ENCODE data around the gene AADAC. TPM values are rescaled to one million over a fixed set of nuclear protein-coding genes. Genes with fewer than 3 reads are reported as not detected.
A peak's percentile ranks its signal among the peaks of the same experiment; 100 is the strongest.
"Not testable (repeated sequence)": the region's sequence is repeated elsewhere in the genome, so short reads cannot be mapped to it uniquely, and the experiment has no call there.

Gene AADAC, protein sequence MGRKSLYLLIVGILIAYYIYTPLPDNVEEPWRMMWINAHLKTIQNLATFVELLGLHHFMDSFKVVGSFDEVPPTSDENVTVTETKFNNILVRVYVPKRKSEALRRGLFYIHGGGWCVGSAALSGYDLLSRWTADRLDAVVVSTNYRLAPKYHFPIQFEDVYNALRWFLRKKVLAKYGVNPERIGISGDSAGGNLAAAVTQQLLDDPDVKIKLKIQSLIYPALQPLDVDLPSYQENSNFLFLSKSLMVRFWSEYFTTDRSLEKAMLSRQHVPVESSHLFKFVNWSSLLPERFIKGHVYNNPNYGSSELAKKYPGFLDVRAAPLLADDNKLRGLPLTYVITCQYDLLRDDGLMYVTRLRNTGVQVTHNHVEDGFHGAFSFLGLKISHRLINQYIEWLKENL
- total RNA-seq, result 1 to 10 TPM; 1.4 to 2.7 TPM
- long read RNA-seq, result 0 reads

DNA sequence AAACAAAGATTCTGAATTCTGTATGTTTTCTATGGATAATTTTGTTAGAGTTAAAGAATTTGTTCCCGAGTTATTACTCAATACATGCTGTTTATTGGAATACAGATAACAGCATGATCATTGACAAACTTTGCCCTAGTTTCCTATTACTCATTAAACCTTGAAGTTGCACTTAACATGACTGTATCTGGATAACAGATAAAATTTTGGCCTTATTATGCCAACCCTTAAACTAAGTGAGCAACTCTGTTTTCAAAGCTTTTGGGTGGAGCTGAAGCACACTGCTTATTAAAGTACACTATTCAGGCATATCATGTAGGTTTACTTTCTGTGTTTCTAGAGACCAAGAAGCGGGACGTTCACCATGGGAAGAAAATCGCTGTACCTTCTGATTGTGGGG lies at the start of gene AADAC:
Gene AADAC (plus strand): TSS at position 318 of the 400 bp plus-strand sequence. CDS start 47 bp downstream, at position 365.
- DNase-seq, result no peak
- ATAC-seq, result peak in 1 of 2 donors; percentile 63
- intact Hi-C loops (cut with DNase I), result no loop called here

DNA sequence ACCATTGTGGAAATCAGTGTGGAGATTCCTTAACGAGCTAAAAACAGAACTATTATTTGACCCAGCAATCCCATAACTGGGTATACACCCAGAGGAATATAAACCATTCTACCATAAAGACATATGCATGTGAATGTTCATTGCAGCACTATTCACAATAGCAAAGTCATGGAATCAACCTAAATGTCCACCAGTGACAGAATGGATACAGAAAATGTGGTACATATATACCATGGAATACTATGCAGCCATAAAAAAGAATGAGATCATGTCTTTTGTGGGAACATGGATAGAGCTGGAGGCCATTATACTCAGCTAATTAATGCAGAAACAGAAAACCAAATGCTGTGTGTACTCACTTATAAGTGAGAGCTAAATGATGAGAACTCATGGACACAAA lies 49.2 kb upstream of the AADAC start:
- DNase-seq; intact Hi-C loops (cut with DNase I); ATAC-seq: not testable (repeated sequence)

DNA sequence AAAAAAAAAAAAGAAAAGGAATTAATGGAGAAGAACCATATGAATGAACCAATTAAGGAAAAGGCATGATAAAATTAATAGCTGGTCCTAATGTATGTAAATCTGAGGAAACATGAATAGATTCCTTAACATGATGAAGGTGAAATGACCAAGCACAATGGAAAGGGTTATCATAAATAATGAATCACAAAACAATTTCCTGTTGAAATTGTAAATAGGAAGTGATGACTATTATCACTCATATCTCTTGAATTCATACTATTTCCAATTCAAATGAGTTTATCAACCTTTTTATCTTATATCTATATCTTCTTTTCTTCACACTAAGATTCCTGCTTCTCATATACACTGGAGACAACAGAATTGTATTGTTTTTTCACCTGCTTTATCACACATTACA lies 48.2 kb upstream of the AADAC start:
- ATAC-seq, result no peak
- DNase-seq, result no peak

DNA sequence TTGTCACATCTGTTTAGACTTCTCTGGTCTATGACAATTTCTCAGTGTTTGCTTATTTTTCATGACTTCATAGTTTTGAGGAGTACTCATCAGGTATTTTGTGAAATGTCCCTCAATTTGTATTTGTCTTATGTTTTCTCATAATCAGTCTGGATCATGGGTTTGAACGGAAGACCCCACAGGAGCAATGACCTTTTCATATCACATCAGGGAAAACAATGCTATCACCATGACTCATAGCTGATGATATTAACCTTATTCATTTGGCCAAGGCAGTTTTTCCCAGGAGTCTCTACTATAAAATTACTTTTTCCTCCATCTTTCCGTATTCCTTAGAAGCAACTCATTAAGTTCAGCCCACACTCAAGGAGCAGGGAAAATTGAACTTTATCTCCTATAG lies 47.5 kb upstream of the AADAC start:
- DNase-seq, result no peak
- peak in 1 of 2 donors; percentile 16 for ATAC-seq
- intact Hi-C loops (cut with DNase I), result no loop called here

More for the DNA sequence above, 48.2 kb upstream of the AADAC start:
- intact Hi-C loops (cut with DNase I), result no loop called here

DNA sequence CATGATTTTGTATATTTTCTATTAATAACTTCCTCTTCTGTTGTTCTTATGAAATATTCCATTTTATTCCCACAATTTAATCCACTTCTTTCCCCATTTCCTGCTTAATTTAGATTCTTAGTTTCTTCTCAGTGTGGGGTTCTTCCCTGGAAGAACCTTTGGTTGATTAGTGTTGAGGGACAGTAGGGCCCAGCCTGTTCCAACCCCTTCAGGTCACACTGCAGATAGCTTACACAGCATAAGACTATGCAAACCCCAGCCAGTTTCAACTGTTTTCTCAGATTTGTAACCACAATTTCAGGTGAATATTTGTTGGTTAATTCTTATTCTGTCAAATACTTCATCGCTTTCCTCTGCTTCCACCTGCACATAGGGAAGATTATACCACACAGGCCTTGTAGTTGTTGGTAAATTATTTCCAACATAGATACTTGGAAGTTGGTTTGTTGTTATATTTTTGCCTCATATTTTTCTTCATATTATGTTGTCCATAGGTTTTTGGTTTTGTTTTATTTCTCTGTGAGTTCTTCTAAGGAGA lies 45.5 kb upstream of the AADAC start:
- DNase-seq, result no peak
- ATAC-seq, result no peak
- intact Hi-C loops (cut with DNase I), result no loop called here

DNA sequence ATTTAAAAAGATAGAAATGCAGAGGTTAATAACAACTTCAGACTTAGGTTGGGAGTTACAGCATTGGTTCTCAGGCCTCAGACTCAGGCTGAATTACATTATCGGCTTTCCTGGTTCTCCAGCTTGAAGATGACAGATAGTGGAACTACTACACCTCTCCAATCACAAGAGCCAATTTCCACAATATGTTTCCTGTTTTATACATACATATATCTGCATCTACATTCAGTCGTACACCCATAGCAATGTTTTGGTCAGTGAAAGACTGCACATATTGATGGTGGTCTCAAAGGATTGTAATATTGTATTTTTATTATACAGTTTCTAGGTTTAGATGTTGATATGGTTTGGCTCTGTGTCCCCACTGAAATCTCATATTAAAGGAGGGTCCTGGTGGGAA lies 44.7 kb upstream of the AADAC start:
- no peak for ATAC-seq
- DNase-seq, result no peak
- intact Hi-C loops (cut with DNase I), result no loop called here

DNA sequence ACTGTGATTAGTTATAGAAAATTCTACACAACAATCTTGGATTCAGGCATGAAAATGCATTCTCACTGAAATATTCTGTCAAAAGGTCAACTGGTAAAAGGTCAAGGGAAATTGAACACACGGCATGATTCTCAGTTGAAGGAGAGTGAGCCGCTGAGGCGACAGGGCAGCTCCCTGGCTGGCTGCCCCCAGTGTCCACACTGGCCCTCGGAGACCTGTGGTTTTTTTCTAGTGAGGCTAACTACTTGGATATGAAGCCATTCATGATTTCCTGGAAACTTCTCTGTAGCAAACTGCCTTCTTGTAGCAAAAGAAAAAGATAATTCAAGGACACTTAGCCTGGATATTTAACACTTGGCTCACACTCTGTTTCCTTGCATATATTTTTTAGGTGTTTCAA lies 43.0 kb upstream of the AADAC start:
- DNase-seq (peak; percentile 72), ATAC-seq (peak; percentile 90 to 93)
- intact Hi-C loops (cut with DNase I), result no loop called here

DNA sequence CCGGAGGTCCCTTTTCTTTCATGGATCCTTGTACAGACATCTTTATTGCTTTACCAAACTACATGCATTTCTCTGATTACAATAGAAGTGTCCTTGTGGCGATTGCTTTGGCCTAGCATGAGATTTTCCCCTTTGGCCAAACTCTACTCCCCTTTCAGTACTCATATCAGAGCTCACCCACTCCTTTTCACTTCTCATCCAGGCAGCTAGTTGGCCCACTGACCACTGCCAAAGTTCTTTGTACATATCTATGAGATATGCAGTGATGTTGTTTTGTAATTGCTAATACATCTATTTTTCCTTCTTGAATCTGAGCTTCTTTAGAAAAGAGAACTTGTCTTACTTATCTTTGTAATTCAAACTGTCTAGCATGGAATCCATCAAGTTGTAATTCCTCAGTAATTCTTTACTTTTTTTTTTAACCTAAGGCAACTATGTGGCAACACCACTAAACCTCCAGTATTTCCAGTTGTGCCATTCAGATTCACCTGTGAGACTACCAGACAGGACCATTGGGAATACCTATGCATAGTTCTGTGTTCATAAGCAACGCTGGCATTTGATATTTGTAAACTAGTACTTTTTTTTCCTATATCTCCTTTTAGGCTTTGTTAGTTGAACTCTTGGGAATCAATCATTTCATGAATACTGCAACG lies 41.0 kb upstream of the AADAC start:
- intact Hi-C loops (cut with DNase I), result no loop called here
- DNase-seq, result no peak
- peak in 1 of 2 donors; percentile 49 for ATAC-seq

DNA sequence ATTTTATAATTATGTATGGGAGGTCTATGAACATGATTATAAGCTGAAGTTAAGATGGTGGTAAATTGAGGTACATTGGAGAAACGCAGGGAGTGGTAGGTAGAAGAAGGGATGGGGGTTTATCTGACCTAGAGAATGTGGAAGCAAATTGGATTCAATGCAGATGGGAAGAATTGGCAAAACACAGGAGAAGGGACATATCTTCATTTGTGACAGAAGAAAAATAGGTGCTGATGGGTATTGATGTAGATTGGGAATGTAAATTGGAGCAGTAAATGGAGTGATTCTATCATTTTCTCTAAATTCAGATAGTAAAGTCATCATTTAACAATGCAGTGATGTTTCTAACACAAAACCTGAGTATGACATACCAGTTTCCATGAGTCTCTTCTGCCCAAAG lies 39.7 kb upstream of the AADAC start:
- no peak for DNase-seq

DNA sequence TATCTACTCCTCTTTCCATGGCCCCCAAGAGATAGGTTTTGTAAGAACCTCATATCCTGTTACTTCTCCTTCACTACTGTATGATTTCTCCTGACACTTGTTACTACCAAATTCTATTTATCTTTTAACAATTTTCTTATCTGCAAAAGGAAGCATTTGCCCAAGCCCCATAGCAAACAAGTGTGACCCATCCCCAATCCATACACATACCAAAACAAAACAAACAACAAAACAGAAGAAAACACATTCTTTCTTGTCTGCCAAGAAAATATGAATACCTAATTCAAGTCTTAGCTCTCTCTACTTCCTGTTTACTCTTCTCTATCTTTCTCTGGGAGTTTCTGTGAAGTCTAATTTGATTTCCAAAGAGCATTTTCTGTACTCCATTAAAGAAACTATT lies 39.0 kb upstream of the AADAC start:
- DNase-seq (no peak), ATAC-seq (no peak)
- intact Hi-C loops (cut with DNase I), result no loop called here

More for the DNA sequence above, 39.7 kb upstream of the AADAC start:
- intact Hi-C loops (cut with DNase I), result no loop called here
- ATAC-seq, result no peak

DNA sequence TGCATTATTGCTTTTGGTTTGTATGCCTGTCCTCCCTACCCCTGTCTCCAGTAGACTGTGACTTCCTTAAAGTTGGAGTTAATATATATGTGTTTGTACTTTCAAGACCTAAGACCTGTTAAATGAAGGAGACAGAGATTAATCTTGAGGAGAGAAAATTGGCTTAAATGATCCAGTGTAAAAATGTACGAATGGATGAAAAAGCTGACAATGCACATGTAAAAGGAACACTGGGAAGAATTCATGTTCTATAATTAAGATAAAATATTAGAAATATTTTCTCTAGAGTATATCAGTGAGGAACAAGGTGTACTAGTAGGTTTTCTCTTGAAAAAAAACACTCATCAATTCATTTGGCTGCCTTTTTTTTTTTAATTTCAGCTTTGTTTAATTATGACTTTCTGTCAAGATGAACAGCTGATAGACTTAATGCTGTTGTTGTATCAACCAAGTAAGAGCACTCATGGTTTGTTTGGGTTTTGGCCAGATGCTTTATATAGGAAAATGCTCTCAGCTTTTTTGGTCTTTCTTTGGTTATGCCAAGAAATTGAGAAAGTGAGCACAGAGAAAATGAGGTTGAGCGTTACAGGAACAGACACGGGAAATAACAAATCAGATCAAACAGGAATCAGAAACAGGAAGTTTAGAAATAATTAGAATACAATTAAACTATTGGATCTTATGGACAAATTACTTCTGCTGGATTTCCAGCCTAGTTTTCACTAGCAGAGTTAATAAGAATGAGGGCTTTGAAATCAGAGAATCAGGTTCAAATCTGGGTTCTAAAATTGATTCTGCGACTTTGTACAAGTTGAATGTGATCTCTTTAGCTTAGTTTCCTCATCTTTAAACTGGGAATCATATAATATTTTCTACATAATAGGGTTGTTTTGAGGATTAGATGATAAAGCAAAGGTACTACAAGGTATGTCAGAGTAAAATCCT lies 38.3 kb upstream of the AADAC start:
- intact Hi-C loops (cut with DNase I), result no loop called here
- no peak for DNase-seq
- no peak for ATAC-seq

DNA sequence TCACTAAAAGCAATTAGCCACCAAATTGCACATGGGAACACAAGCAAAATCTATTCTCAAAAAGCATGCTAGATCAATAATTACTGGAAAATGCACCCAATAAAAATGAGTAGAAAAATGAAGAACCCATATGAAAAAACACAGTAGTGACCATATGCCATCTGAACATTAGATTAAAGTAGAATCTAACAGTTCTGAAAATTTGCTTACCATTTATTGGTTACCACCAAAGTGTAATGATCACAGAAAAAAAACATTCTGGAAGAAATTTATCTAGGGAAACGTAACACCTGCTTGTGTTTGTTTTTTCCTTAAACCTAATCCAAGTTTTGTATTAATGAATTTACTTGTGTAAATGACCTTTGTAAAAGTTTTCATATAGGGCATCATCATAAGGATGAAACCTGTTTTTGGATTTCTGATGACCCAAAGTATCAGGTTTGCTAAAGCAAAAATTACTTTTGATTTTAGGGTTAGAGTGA lies 37.6 kb upstream of the AADAC start:
- intact Hi-C loops (cut with DNase I), result no loop called here
- DNase-seq (no peak), ATAC-seq (no peak)

DNA sequence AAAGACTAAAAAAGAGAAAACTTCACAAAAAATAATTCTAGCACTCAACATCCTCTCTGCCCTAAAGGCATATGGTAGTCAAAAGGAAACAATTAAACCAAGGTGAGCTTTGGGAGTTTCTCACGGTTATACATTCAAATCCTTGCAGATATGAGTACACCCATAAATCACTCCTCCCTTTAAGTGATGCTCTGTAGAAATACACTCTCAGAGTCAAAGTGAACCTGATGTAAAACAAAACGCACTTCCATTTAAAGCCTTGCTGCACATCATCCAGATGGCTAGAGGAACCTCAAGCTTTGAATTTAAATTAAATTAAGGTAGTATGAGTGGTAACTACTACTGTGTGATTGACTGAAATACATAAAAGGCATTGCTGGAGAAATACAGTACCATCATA lies 36.0 kb upstream of the AADAC start:
- intact Hi-C loops (cut with DNase I), result no loop called here
- ATAC-seq, result no peak
- DNase-seq, result no peak

DNA sequence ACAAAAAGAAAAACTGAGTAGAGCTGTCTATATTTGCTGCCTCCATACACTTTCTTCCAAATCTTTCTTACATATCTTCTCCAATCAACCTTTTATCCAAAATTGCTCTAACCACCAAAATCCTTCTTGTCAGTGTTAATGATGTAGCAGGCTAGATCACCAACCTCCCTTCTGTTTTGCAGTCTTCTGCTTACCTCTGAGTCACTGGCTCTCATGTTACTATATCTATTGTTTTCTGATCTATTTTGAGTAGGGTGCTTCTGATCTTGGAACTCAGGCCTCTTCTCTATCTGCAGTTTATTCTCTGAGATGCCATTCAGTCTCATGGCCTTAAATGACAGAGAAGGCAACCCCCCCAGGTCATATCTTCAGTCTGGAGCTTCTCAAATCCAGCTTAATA lies 26.3 kb upstream of the AADAC start:
- no peak for ATAC-seq

DNA sequence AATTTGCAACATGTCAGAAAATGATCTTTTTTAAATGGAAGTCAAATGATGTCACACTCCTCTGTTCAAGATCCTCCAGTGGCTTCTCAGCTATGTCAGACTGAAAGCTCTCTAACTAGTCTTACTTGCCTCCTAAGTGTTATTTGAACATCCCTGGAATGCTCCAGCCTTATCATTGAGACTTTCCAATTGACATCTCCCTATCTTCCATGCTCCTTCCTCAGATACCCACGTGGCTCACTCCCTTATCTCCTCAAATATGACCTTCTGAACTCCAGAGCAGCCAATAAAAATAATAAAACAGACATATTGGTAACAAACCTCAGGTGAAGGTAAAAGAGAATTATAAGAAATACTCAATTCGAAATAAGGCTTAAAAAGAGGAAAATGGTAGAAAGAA lies 25.5 kb upstream of the AADAC start:
- ATAC-seq (no peak), DNase-seq (no peak)
- intact Hi-C loops (cut with DNase I), result no loop called here

More for the DNA sequence above, 26.3 kb upstream of the AADAC start:
- intact Hi-C loops (cut with DNase I), result no loop called here
- DNase-seq, result no peak

DNA sequence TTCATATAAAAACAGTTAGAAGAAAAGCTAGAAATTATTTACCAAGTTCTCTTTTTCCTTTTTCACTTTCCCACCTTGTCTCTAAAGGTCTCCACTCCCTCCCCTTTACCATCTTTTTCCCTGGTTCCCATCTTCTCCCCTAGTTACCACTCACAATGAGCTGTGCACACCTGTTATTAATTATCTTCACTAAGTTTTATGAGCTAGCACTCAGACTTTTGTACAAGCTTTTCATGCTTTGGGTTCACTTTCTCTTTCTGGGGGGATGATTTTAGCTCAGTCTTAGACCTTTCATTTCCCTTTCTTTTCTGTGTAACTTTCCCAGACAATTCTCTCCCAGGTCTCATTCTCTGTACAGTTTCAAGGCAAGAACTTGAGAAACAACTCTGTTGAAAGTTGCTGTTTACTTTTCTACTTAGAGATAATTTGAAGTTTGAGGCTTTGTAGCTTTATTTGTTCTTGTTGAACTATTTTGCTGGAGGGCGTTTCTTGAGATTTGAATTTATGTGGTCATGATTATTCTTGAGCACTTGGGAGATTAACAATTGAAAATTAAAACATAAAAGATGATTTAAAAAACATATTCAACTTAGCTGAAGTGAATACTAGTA lies 24.0 kb upstream of the AADAC start:
- DNase-seq (no peak), ATAC-seq (no peak)
- intact Hi-C loops (cut with DNase I), result no loop called here

DNA sequence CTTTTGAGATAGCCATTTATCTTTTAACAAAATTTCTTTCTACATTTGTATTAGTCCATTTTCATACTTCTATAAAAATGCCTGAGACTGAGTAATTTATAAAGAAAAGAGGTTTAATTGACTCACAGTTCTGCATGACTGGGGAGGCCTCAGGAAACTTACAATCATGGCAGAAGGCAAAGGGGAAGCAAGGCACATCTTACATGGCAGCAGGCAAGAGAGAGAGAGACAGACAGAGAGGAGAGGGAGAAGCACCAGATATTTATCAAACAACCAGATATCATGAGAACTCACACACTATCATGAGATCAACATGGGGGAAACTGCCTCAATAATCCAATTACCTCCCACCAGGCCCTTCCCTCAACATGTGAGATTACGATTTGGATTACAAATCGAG lies 23.2 kb upstream of the AADAC start:
- intact Hi-C loops (cut with DNase I); ATAC-seq; DNase-seq: not testable (repeated sequence)

DNA sequence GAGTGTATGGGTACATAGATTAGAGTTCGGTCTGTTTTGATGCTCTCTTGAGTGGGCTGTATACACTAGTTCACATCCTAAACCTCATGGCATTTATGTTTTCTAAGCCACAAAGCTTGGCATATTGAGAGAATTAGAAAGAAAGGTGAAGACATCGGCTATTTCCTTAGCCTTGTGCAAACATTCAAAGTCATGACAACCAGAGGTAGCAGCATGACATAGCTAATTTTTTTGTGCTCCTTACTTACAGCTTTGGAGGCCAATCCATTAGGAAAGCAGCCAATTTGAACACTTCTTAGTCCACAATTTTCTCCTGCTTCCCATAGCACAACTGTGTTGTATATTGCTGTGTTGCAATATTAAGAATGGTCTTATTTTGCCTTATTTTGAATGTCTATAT lies 21.5 kb upstream of the AADAC start:
- ATAC-seq, result no peak
- intact Hi-C loops (cut with DNase I), result no loop called here

DNA sequence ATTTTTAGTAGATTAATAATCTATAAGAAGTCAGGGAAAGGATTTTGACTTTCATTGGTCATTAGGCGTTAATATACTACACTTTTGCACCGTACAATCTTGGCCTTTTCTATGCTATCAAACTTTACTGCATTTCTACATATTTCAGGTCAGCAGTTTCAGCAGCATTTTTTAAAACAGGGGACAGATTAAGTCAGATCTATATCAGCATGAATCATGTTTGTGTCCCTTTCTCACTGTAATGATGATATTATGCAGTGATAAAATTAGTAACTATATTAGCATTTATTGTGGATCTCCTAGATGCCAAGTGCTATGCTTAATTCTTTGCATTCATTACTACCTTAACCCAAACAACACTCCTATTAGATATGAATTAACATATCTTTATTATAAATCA lies 20.3 kb upstream of the AADAC start:
- intact Hi-C loops (cut with DNase I), result no loop called here
- no peak for ATAC-seq
- DNase-seq, result no peak

More for the DNA sequence above, 21.5 kb upstream of the AADAC start:
- no peak for DNase-seq
